Effector CD4-positive, alpha-beta T cell (primary cell): ENCODE data around the gene ITGB2.

ENCODE experiments used
- DNase-seq: peaks from one replicate; pipeline ENCODE4 v3.0.0-alpha.2; 2020
- total RNA-seq: gene quantifications from one replicate; lab custom pipeline; 2026; lab: John Stamatoyannopoulos, UW

ITGB2 gene
- total RNA-seq = 380 reads per million, percentile 97 among the genes with 10 or more reads in this experiment

- DNase-seq = peak; percentile 30
Measured at GRCh38 chr21:44920694-44921604, at the start of gene ITGB2. Gene ITGB2, minus strand, starts transcription at chr21:44920899. Its CDS starts 10,117 bp downstream, at chr21:44910782.

GRCh38 chr21:44969931-44970755 lies 49.4 kb upstream of the ITGB2 start:
- DNase-seq = no peak

- no peak for DNase-seq
Measured at GRCh38 chr21:44969066-44969670, 48.5 kb upstream of the ITGB2 start.

- no peak for DNase-seq
Measured at GRCh38 chr21:44967082-44968047, 46.7 kb upstream of the ITGB2 start.

GRCh38 chr21:44966135-44967081 lies 45.7 kb upstream of the ITGB2 start:
- no peak for DNase-seq

- no peak for DNase-seq
Measured at GRCh38 chr21:44965251-44966022, 44.7 kb upstream of the ITGB2 start.

- no peak for DNase-seq
Measured at GRCh38 chr21:44964381-44964780, 43.7 kb upstream of the ITGB2 start.

- no peak for DNase-seq
Measured at GRCh38 chr21:44962403-44962966, 41.8 kb upstream of the ITGB2 start.

GRCh38 chr21:44960141-44961092 lies 39.7 kb upstream of the ITGB2 start:
- DNase-seq = no peak

- no peak for DNase-seq
Measured at GRCh38 chr21:44959376-44960091, 38.8 kb upstream of the ITGB2 start.

- DNase-seq = no peak
Measured at GRCh38 chr21:44958471-44959191, 37.9 kb upstream of the ITGB2 start.

- DNase-seq = no peak
Measured at GRCh38 chr21:44957901-44958451, 37.3 kb upstream of the ITGB2 start.

- no peak for DNase-seq
Measured at GRCh38 chr21:44957047-44957831, 36.5 kb upstream of the ITGB2 start.

GRCh38 chr21:44956356-44957046 lies 35.8 kb upstream of the ITGB2 start:
- no peak for DNase-seq

- DNase-seq = no peak
Measured at GRCh38 chr21:44955798-44956175, 35.1 kb upstream of the ITGB2 start.
